ENCODE data around the gene TRAPPC2. TPM values are rescaled to one million over a fixed set of nuclear protein-coding genes. Genes with fewer than 3 reads are reported as not detected.
A peak's percentile ranks its signal among the peaks of the same experiment; 100 is the strongest.

Gene TRAPPC2
- polyA plus RNA-seq, 2 donors: 6.1 to 6.6 TPM

GRCh38 chrX:13764281-13764680, 29.9 kb upstream of the TRAPPC2 start:
- Histone ChIP-seq H3K36me3 (ENCODE audit: control insufficient read depth in 2 of 2, insufficient read depth in 2 of 2, low read length in 1 of 2) (peaks cover 1 to 8% of the 10 kb centered on the region in 2 donors), H3K4me3 (ENCODE audit: low read depth in 1 of 2, low read length in 2 of 2) (no peak overlapping the region), H3K27ac (ENCODE audit: low read depth in 2 of 2, low read length in 1 of 2) (peak overlapping the region in 1 of 2 donors; percentile 12), H3K9me3 (ENCODE audit: control insufficient read depth in 2 of 2, insufficient read depth in 1 of 2, low read depth in 1 of 2, low read length in 1 of 2) (no peaks in the 10 kb centered on the region), H3K27me3 (ENCODE audit: control insufficient read depth in 1 of 2, insufficient read depth in 2 of 2, low read length in 2 of 2) (no peaks in the 10 kb centered on the region), H3K4me1 (ENCODE audit: control insufficient read depth in 2 of 2, insufficient read depth in 2 of 2, low read length in 1 of 2) (no peaks in the 10 kb centered on the region)
- 57 to 61% methylated on average over 7 of the region's 7 CpGs for WGBS, 2 donors

GRCh38 chrX:13763489-13763888, 29.1 kb upstream of the TRAPPC2 start:
- H3K4me1 ChIP-seq (ENCODE audit: control insufficient read depth in 2 of 2, insufficient read depth in 2 of 2, low read length in 1 of 2): no peaks in the 10 kb centered on the region
- peaks cover 5 to 8% of the 10 kb centered on the region in 2 donors for H3K36me3 ChIP-seq (ENCODE audit: control insufficient read depth in 2 of 2, insufficient read depth in 2 of 2, low read length in 1 of 2)
- no peak overlapping the region for H3K4me3 ChIP-seq (ENCODE audit: low read depth in 1 of 2, low read length in 2 of 2)
- 28 to 50% methylated on average over 8 of the region's 8 CpGs for WGBS, 2 donors
- H3K9me3 ChIP-seq (ENCODE audit: control insufficient read depth in 2 of 2, insufficient read depth in 1 of 2, low read depth in 1 of 2, low read length in 1 of 2): no peaks in the 10 kb centered on the region
- no peaks in the 10 kb centered on the region for H3K27me3 ChIP-seq (ENCODE audit: control insufficient read depth in 1 of 2, insufficient read depth in 2 of 2, low read length in 2 of 2)
- H3K27ac ChIP-seq (ENCODE audit: low read depth in 2 of 2, low read length in 1 of 2): no peak overlapping the region

- Histone ChIP-seq H3K9me3 (ENCODE audit: control insufficient read depth in 2 of 2, insufficient read depth in 1 of 2, low read depth in 1 of 2, low read length in 1 of 2) (no peaks in the 10 kb centered on the region), H3K36me3 (ENCODE audit: control insufficient read depth in 2 of 2, insufficient read depth in 2 of 2, low read length in 1 of 2) (peaks cover 5 to 11% of the 10 kb centered on the region in 2 donors), H3K27me3 (ENCODE audit: control insufficient read depth in 1 of 2, insufficient read depth in 2 of 2, low read length in 2 of 2) (no peaks in the 10 kb centered on the region), H3K4me3 (ENCODE audit: low read depth in 1 of 2, low read length in 2 of 2) (no peak overlapping the region), H3K4me1 (ENCODE audit: control insufficient read depth in 2 of 2, insufficient read depth in 2 of 2, low read length in 1 of 2) (no peaks in the 10 kb centered on the region), H3K27ac (ENCODE audit: low read depth in 2 of 2, low read length in 1 of 2) (no peak overlapping the region)
- WGBS, 2 donors: 63 to 69% methylated on average over 7 of the region's 7 CpGs
Measured at GRCh38 chrX:13761606-13762414, 27.4 kb upstream of the TRAPPC2 start.

GRCh38 chrX:13760426-13760825, 26.0 kb upstream of the TRAPPC2 start:
- WGBS, 2 donors: 77 to 87% methylated on average over 13 of the region's 13 CpGs
- Histone ChIP-seq H3K27ac (ENCODE audit: low read depth in 2 of 2, low read length in 1 of 2) (no peak overlapping the region), H3K36me3 (ENCODE audit: control insufficient read depth in 2 of 2, insufficient read depth in 2 of 2, low read length in 1 of 2) (peaks cover 5 to 9% of the 10 kb centered on the region in 2 donors), H3K27me3 (ENCODE audit: control insufficient read depth in 1 of 2, insufficient read depth in 2 of 2, low read length in 2 of 2) (no peaks in the 10 kb centered on the region), H3K4me3 (ENCODE audit: low read depth in 1 of 2, low read length in 2 of 2) (no peak overlapping the region), H3K4me1 (ENCODE audit: control insufficient read depth in 2 of 2, insufficient read depth in 2 of 2, low read length in 1 of 2) (no peaks in the 10 kb centered on the region), H3K9me3 (ENCODE audit: control insufficient read depth in 2 of 2, insufficient read depth in 1 of 2, low read depth in 1 of 2, low read length in 1 of 2) (no peaks in the 10 kb centered on the region)

GRCh38 chrX:13759152-13759718, 24.8 kb upstream of the TRAPPC2 start:
- H3K27me3 ChIP-seq (ENCODE audit: control insufficient read depth in 1 of 2, insufficient read depth in 2 of 2, low read length in 2 of 2): no peaks in the 10 kb centered on the region
- peaks cover 5 to 9% of the 10 kb centered on the region in 2 donors for H3K36me3 ChIP-seq (ENCODE audit: control insufficient read depth in 2 of 2, insufficient read depth in 2 of 2, low read length in 1 of 2)
- no peak overlapping the region for H3K4me3 ChIP-seq (ENCODE audit: low read depth in 1 of 2, low read length in 2 of 2)
- no peaks in the 10 kb centered on the region for H3K4me1 ChIP-seq (ENCODE audit: control insufficient read depth in 2 of 2, insufficient read depth in 2 of 2, low read length in 1 of 2)
- no peak overlapping the region for H3K27ac ChIP-seq (ENCODE audit: low read depth in 2 of 2, low read length in 1 of 2)
- WGBS, 2 donors: 80 to 88% methylated on average over 8 of the region's 8 CpGs
- H3K9me3 ChIP-seq (ENCODE audit: control insufficient read depth in 2 of 2, insufficient read depth in 1 of 2, low read depth in 1 of 2, low read length in 1 of 2): no peaks in the 10 kb centered on the region

GRCh38 chrX:13756381-13756780, 22.0 kb upstream of the TRAPPC2 start:
- 92 to 94% methylated on average over 4 of the region's 4 CpGs for WGBS, 2 donors
- Histone ChIP-seq H3K27me3 (ENCODE audit: control insufficient read depth in 1 of 2, insufficient read depth in 2 of 2, low read length in 2 of 2) (no peaks in the 10 kb centered on the region), H3K9me3 (ENCODE audit: control insufficient read depth in 2 of 2, insufficient read depth in 1 of 2, low read depth in 1 of 2, low read length in 1 of 2) (no peaks in the 10 kb centered on the region), H3K4me1 (ENCODE audit: control insufficient read depth in 2 of 2, insufficient read depth in 2 of 2, low read length in 1 of 2) (no peaks in the 10 kb centered on the region), H3K36me3 (ENCODE audit: control insufficient read depth in 2 of 2, insufficient read depth in 2 of 2, low read length in 1 of 2) (peaks cover 5 to 9% of the 10 kb centered on the region in 2 donors), H3K4me3 (ENCODE audit: low read depth in 1 of 2, low read length in 2 of 2) (no peak overlapping the region), H3K27ac (ENCODE audit: low read depth in 2 of 2, low read length in 1 of 2) (no peak overlapping the region)

GRCh38 chrX:13755254-13755653, 20.8 kb upstream of the TRAPPC2 start:
- Histone ChIP-seq H3K27ac (ENCODE audit: low read depth in 2 of 2, low read length in 1 of 2) (no peak overlapping the region), H3K36me3 (ENCODE audit: control insufficient read depth in 2 of 2, insufficient read depth in 2 of 2, low read length in 1 of 2) (peaks cover 5 to 7% of the 10 kb centered on the region in 2 donors), H3K4me3 (ENCODE audit: low read depth in 1 of 2, low read length in 2 of 2) (no peak overlapping the region), H3K4me1 (ENCODE audit: control insufficient read depth in 2 of 2, insufficient read depth in 2 of 2, low read length in 1 of 2) (no peaks in the 10 kb centered on the region), H3K27me3 (ENCODE audit: control insufficient read depth in 1 of 2, insufficient read depth in 2 of 2, low read length in 2 of 2) (no peaks in the 10 kb centered on the region), H3K9me3 (ENCODE audit: control insufficient read depth in 2 of 2, insufficient read depth in 1 of 2, low read depth in 1 of 2, low read length in 1 of 2) (no peaks in the 10 kb centered on the region)
- WGBS, 2 donors: 78 to 81% methylated on average over 1 of the region's 1 CpG

GRCh38 chrX:13754765-13755164, 20.3 kb upstream of the TRAPPC2 start:
- no peaks in the 10 kb centered on the region for H3K4me1 ChIP-seq (ENCODE audit: control insufficient read depth in 2 of 2, insufficient read depth in 2 of 2, low read length in 1 of 2)
- no peak overlapping the region for H3K27ac ChIP-seq (ENCODE audit: low read depth in 2 of 2, low read length in 1 of 2)
- WGBS, 2 donors: 93 to 97% methylated on average over 1 of the region's 1 CpG
- H3K4me3 ChIP-seq (ENCODE audit: low read depth in 1 of 2, low read length in 2 of 2): no peak overlapping the region
- no peaks in the 10 kb centered on the region for H3K9me3 ChIP-seq (ENCODE audit: control insufficient read depth in 2 of 2, insufficient read depth in 1 of 2, low read depth in 1 of 2, low read length in 1 of 2)
- no peaks in the 10 kb centered on the region for H3K27me3 ChIP-seq (ENCODE audit: control insufficient read depth in 1 of 2, insufficient read depth in 2 of 2, low read length in 2 of 2)
- peaks cover 4 to 5% of the 10 kb centered on the region in 2 donors for H3K36me3 ChIP-seq (ENCODE audit: control insufficient read depth in 2 of 2, insufficient read depth in 2 of 2, low read length in 1 of 2)

- WGBS, 2 donors: 58 to 68% methylated on average over 3 of the region's 3 CpGs
- Histone ChIP-seq H3K4me3 (ENCODE audit: low read depth in 1 of 2, low read length in 2 of 2) (no peak overlapping the region), H3K27me3 (ENCODE audit: control insufficient read depth in 1 of 2, insufficient read depth in 2 of 2, low read length in 2 of 2) (no peaks in the 10 kb centered on the region), H3K36me3 (ENCODE audit: control insufficient read depth in 2 of 2, insufficient read depth in 2 of 2, low read length in 1 of 2) (peaks cover 0 to 4% of the 10 kb centered on the region in 2 donors), H3K9me3 (ENCODE audit: control insufficient read depth in 2 of 2, insufficient read depth in 1 of 2, low read depth in 1 of 2, low read length in 1 of 2) (no peaks in the 10 kb centered on the region), H3K4me1 (ENCODE audit: control insufficient read depth in 2 of 2, insufficient read depth in 2 of 2, low read length in 1 of 2) (no peaks in the 10 kb centered on the region), H3K27ac (ENCODE audit: low read depth in 2 of 2, low read length in 1 of 2) (peak overlapping the region in 1 of 2 donors; percentile 21)
Measured at GRCh38 chrX:13752646-13753045, 18.2 kb upstream of the TRAPPC2 start.

GRCh38 chrX:13752141-13752540, 17.7 kb upstream of the TRAPPC2 start:
- Histone ChIP-seq H3K4me3 (ENCODE audit: low read depth in 1 of 2, low read length in 2 of 2) (no peak overlapping the region), H3K9me3 (ENCODE audit: control insufficient read depth in 2 of 2, insufficient read depth in 1 of 2, low read depth in 1 of 2, low read length in 1 of 2) (no peaks in the 10 kb centered on the region), H3K36me3 (ENCODE audit: control insufficient read depth in 2 of 2, insufficient read depth in 2 of 2, low read length in 1 of 2) (peaks cover 0 to 4% of the 10 kb centered on the region in 2 donors), H3K27ac (ENCODE audit: low read depth in 2 of 2, low read length in 1 of 2) (no peak overlapping the region), H3K4me1 (ENCODE audit: control insufficient read depth in 2 of 2, insufficient read depth in 2 of 2, low read length in 1 of 2) (no peaks in the 10 kb centered on the region), H3K27me3 (ENCODE audit: control insufficient read depth in 1 of 2, insufficient read depth in 2 of 2, low read length in 2 of 2) (no peaks in the 10 kb centered on the region)
- 61 to 66% methylated on average over 3 of the region's 3 CpGs for WGBS, 2 donors

Data from esophagus (tissue), 2 donors.